Type B pancreatic cell (in vitro differentiated cells): ENCODE results near the gene ZNF593. TPM values are rescaled to one million over a fixed set of nuclear protein-coding genes. Genes with fewer than 3 reads are reported as not detected.

Experiments
- DNase-seq: peaks from one replicate; pipeline ENCODE4 v3.0.0; 2021; ENCODE audit warnings: mixed read lengths; ENCODE audit not compliant: unreplicated experiment; ENCODE audit errors: extremely low spot score
- H3K27ac Mint-ChIP-seq: 2 replicates; pipeline ENCODE4 v1.8.0; 2021; ENCODE audit warnings: mild to moderate bottlenecking, mixed read lengths
- H3K27me3 Mint-ChIP-seq: 2 replicates; pipeline ENCODE4 v1.8.0; 2021; ENCODE audit warnings: mixed read lengths
- H3K36me3 Mint-ChIP-seq: 2 replicates; pipeline ENCODE4 v1.8.0; 2021; ENCODE audit warnings: mixed read lengths
- H3K4me1 Mint-ChIP-seq: one replicate; pipeline ENCODE4 v1.8.0; 2021; ENCODE audit warnings: mixed read lengths; ENCODE audit not compliant: unreplicated experiment
- H3K4me3 Mint-ChIP-seq: 2 replicates; pipeline ENCODE4 v1.8.0; 2021; ENCODE audit warnings: mild to moderate bottlenecking, mixed read lengths
- H3K9me3 Mint-ChIP-seq: 2 replicates; pipeline ENCODE4 v1.8.0; 2021; ENCODE audit warnings: mixed read lengths
- CTCF ChIP-seq: fragments of 200-600 bp; sonication (generic); conservative IDR thresholded peaks from 2 replicates; pipeline ENCODE4 v1.5.0; 2021; ENCODE audit warnings: antibody characterized with exemption, mild to moderate bottlenecking
- total RNA-seq: library from RNA; stranded (reverse); gene quantifications from 2 replicates; pipeline ENCODE4 v1.2.1, GENCODE V29; 2021; ENCODE audit warnings: low replicate concordance

Gene ZNF593
- total RNA-seq, 1 donor from 2014 or later: 29.7 TPM

- TF ChIP-seq CTCF: peak; percentile 47
- Mint-ChIP-seq H3K4me1 (peaks cover 5% of the 10 kb centered on the region), H3K27me3 (no peaks in the 10 kb centered on the region), H3K36me3 (no peaks in the 10 kb centered on the region), H3K4me3 (no peak overlapping the region), H3K27ac (no peak overlapping the region), H3K9me3 (no peaks in the 10 kb centered on the region)
- peak; percentile 39 for DNase-seq
These were observed 27.5 kb upstream of the ZNF593 start for GRCh38 chr1:26142159-26142558.

GRCh38 chr1:26145041-26145959 is 24.4 kb upstream of the ZNF593 start:
- Mint-ChIP-seq H3K9me3 (no peaks in the 10 kb centered on the region), H3K27me3 (no peaks in the 10 kb centered on the region), H3K4me1 (peaks cover 5% of the 10 kb centered on the region), H3K27ac (no peak overlapping the region), H3K4me3 (no peak overlapping the region), H3K36me3 (no peaks in the 10 kb centered on the region)
- peak; percentile 88 for TF ChIP-seq CTCF
- DNase-seq: peak; percentile 77

GRCh38 chr1:26145960-26146294 is 23.8 kb upstream of the ZNF593 start:
- no peaks in the 10 kb centered on the region for H3K36me3 Mint-ChIP-seq
- TF ChIP-seq CTCF: no peak
- no peak overlapping the region for H3K4me3 Mint-ChIP-seq
- peak; percentile 59 for DNase-seq
- no peaks in the 10 kb centered on the region for H3K27me3 Mint-ChIP-seq
- peaks cover 5% of the 10 kb centered on the region for H3K4me1 Mint-ChIP-seq
- no peaks in the 10 kb centered on the region for H3K9me3 Mint-ChIP-seq
- H3K27ac Mint-ChIP-seq: no peak overlapping the region

GRCh38 chr1:26148887-26149286 is 20.8 kb upstream of the ZNF593 start:
- peaks cover 5% of the 10 kb centered on the region for H3K4me1 Mint-ChIP-seq
- no peaks in the 10 kb centered on the region for H3K9me3 Mint-ChIP-seq
- no peak overlapping the region for H3K4me3 Mint-ChIP-seq
- H3K36me3 Mint-ChIP-seq: no peaks in the 10 kb centered on the region
- H3K27ac Mint-ChIP-seq: no peak overlapping the region
- no peaks in the 10 kb centered on the region for H3K27me3 Mint-ChIP-seq
- DNase-seq: peak; percentile 20
- TF ChIP-seq CTCF: no peak

GRCh38 chr1:26153966-26154532 is 15.7 kb upstream of the ZNF593 start:
- no peak overlapping the region for H3K4me3 Mint-ChIP-seq
- no peaks in the 10 kb centered on the region for H3K36me3 Mint-ChIP-seq
- no peaks in the 10 kb centered on the region for H3K9me3 Mint-ChIP-seq
- H3K27ac Mint-ChIP-seq: no peak overlapping the region
- no peak for TF ChIP-seq CTCF
- peaks cover 6% of the 10 kb centered on the region for H3K27me3 Mint-ChIP-seq
- DNase-seq: no peak
- H3K4me1 Mint-ChIP-seq: peaks cover 25% of the 10 kb centered on the region
